GM13976 (cell line): ENCODE measurements around the gene ATXN7L1.

Experiments
- DNase-seq: peaks from one replicate; pipeline ENCODE4 v3.0.0; 2012; ENCODE audit warnings: low spot score
- in situ Hi-C: fragments of 300-500 bp; cut with MboI; formaldehyde crosslinking; loops from one replicate; pipeline ENCODE4 v1.12.0; 2022; ENCODE audit warnings: low sequenced_read_pairs, mixed read lengths, inconsistent platforms; ENCODE audit not compliant: unreplicated experiment
- TF ChIP-seq, protein P1 (sequence below): IDR thresholded peaks from 2 replicates; pipeline ENCODE4 v1.5.1; 2012; ENCODE audit warnings: borderline replicate concordance, mild to moderate bottlenecking; ENCODE audit not compliant: insufficient read depth; ENCODE audit errors: extremely low read depth, missing control alignments, control extremely low read depth

The ATXN7L1 gene

DNA sequence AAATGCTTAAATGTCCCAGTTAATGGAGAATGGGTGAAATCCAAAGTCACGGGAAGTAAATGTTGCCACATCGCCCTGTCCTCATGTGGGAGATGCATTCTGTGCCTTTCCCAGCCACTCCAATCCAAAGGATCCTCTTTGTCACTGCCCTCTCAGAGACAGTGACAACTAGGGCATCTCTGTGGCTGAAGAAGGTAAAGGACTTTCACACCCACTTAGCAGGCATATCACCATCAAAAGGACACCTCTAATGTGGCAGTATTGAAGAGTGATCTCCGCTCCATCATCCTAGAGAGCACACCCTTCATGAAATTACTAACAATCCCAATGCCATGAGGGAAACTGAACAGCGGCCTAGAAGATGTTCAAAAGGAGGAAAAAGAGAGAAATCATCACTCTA lies 13.6 kb downstream of the ATXN7L1 start:
- in situ Hi-C loops: no loop called here

DNA sequence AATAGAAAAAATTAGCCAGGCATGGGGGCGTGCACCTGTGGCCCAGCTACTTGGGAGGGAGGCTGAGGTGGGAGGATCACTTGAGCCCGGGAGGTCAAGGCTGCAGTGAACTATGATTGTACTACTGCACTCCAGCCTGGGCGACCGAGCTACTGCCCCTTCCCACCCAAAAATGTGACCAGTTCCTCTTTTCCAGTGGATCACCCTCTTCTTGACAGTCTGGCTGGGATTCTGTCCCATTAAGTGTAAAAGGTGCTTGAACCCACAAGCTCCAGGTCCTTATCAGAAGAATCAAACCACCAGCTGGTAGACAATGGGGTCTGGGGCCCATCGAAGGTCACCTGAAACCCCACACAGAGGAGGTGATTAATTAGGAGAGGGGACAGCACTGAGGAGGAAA lies 14.1 kb downstream of the ATXN7L1 start:
- TF ChIP-seq, protein P1, sequence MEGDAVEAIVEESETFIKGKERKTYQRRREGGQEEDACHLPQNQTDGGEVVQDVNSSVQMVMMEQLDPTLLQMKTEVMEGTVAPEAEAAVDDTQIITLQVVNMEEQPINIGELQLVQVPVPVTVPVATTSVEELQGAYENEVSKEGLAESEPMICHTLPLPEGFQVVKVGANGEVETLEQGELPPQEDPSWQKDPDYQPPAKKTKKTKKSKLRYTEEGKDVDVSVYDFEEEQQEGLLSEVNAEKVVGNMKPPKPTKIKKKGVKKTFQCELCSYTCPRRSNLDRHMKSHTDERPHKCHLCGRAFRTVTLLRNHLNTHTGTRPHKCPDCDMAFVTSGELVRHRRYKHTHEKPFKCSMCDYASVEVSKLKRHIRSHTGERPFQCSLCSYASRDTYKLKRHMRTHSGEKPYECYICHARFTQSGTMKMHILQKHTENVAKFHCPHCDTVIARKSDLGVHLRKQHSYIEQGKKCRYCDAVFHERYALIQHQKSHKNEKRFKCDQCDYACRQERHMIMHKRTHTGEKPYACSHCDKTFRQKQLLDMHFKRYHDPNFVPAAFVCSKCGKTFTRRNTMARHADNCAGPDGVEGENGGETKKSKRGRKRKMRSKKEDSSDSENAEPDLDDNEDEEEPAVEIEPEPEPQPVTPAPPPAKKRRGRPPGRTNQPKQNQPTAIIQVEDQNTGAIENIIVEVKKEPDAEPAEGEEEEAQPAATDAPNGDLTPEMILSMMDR: no peak
- no peak for DNase-seq
- in situ Hi-C loops: no loop called here

More for the DNA sequence above, 13.6 kb downstream of the ATXN7L1 start:
- TF ChIP-seq, protein P1: no peak
- DNase-seq: no peak

DNA sequence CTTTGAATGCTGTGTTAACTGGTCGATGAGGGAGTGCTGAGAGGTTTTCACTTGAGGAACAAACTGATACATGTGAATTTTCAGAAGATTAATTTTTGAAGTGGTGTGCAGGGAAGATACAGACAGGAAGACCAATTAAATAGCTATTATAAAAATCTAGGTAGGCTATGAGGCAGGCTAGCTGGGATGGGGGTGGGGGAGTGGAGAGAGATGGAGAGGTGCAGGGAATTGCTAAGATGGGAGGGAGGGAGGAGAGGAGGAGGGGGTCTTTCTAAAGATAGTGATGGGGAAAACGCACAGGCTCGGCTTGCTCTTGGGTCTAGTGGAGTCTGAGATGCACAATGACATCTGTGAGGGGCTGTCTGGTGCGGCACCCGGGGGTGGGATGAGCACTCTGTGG lies 15.2 kb downstream of the ATXN7L1 start:
- TF ChIP-seq, protein P1: no peak
- in situ Hi-C loops: no loop called here

DNA sequence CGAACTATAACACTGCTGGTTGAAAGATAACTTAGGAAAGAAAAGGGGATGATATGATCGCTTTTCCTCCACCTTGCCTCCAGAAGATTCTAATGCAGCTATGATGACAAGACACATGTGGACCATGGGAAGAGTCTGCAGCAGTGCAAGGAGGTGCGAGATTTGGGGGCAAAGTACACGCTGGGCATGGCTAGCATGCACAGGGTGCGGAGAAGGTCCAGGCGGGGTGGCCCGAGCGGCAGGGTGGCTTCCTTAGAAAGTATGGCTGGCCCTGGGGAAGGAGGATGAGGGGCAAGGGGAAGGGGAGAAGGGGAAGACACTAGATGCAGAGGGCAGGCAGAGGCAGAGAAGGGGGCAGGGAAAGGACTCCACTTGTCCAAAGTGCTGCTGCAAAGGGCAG lies 15.6 kb downstream of the ATXN7L1 start:
- TF ChIP-seq, protein P1: no peak
- in situ Hi-C loops: no loop called here
- no peak for DNase-seq

More for the DNA sequence above, 15.2 kb downstream of the ATXN7L1 start:
- DNase-seq: no peak

DNA sequence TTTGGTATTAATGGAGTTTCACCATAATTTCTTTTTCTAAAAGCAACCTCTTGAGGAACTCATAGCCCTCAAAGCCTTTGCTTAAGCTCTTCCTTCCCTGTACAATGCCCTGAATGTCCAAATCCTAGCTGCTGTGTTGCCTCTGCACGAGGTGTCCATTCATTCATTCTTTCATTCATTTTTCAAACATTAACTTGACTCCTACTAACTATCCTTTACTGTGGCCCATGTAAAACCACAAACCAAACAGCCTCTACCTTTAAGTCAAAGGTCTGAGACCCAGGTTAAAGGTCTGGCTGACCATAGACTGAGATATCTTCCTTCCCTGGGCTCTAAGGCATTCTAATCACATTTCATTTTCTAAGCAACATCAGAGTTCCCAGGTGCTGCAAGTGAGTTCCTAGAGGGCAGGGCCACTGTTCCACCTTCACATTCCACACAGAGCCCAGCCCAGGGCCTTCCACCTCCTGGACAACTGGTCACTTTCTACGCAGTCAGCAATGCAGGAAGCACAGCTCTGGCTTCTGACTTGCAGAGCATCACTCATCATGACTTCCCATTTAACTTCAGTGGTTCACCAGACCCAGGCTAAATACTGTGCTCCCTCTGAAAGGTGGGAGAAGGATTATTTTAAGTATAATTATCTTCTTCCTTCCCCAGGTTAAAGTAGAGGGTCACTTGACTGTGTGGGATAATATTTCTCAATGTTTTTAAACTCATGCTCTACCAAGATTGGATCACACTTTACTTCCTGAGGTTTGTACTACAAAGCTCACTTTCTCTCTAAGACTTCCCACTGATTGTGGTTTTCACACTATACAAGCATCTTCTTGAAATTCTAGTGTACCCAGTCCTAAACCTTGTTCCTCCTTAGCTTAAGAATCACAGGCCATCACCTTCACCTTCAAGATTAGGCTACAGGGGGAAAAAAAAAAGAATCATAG lies 19.1 kb downstream of the ATXN7L1 start:
- DNase-seq: no peak
- in situ Hi-C loops: no loop called here
- TF ChIP-seq, protein P1: no peak

DNA sequence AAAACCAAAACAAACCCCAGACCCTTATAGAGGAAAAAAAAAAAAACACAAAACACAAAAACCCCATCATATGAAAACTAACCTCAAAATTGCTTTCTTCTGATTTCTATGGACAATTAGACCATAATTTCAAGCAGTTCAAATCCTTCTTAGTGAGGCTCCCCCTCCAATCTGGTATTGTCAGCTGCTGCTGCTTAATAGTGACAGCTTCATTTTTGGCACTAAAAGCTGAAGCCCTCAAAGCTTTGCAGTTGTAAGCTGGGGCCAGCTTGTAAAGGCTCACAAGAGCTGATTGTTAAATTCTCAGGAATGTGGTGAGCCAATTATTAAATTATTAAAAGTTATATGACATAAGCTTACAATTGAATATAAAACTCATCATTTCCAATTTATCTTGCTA lies 21.9 kb downstream of the ATXN7L1 start:
- DNase-seq: no peak
- in situ Hi-C loops: no loop called here
- TF ChIP-seq, protein P1: no peak
